CD14-positive monocyte (primary cell): Measurements from ENCODE around the gene MAPK14. TPM values are rescaled to one million over a fixed set of nuclear protein-coding genes. Genes with fewer than 3 reads are reported as not detected.

ENCODE experiments used
- DNase-seq, 3 donors: peaks; one replicate each; pipeline ENCODE4 v3.0.0-alpha.2; 2011 to 2022
- H2AFZ ChIP-seq: 2 replicates; pipeline ENCODE4 v1.6.0; 2012; ENCODE audit warnings: mild to moderate bottlenecking, low read depth, low read length, inconsistent platforms; ENCODE audit not compliant: insufficient read depth, poor library complexity, severe bottlenecking
- H3K27ac ChIP-seq, 2 donors: 1 replicate in 1 of 2; 2 replicates in 1 of 2; pipeline ENCODE4 v1.5.1; 2012 to 2013; ENCODE audit warnings: low read length in 2 of 2, control low read depth in 1 of 2, inconsistent platforms in 1 of 2, low read depth in 1 of 2, mild to moderate bottlenecking in 1 of 2
- H3K27me3 ChIP-seq, 2 donors: one replicate each; pipeline versions ENCODE4 v1.6.0 to v1.6.1; 2011 to 2013; ENCODE audit warnings: low read length in 2 of 2; ENCODE audit not compliant: control insufficient read depth in 2 of 2, insufficient read depth in 2 of 2
- H3K36me3 ChIP-seq, 2 donors: replicated peaks in 1 of 2; 1 replicate in 1 of 2; 2 replicates in 1 of 2; pipeline versions ENCODE4 v1.5.1 to v1.6.1; 2012 to 2013; ENCODE audit warnings: low read length in 2 of 2, control low read depth in 1 of 2, inconsistent platforms in 1 of 2, mild to moderate bottlenecking in 1 of 2; ENCODE audit not compliant: insufficient read depth in 2 of 2, control insufficient read depth in 1 of 2
- H3K4me1 ChIP-seq, 2 donors: 1 replicate in 1 of 2; 2 replicates in 1 of 2; pipeline versions ENCODE4 v1.5.1 to v1.6.1; 2012 to 2013; ENCODE audit warnings: low read length in 2 of 2, control low read depth in 1 of 2, inconsistent platforms in 1 of 2, mild to moderate bottlenecking in 1 of 2, moderate library complexity in 1 of 2; ENCODE audit not compliant: insufficient read depth in 2 of 2, control insufficient read depth in 1 of 2
- H3K4me2 ChIP-seq: replicated peaks from 2 replicates; pipeline ENCODE3; 2012; ENCODE audit warnings: low read length, moderate library complexity, mild to moderate bottlenecking; ENCODE audit not compliant: poor library complexity, severe bottlenecking; ENCODE audit errors: extremely low read depth
- H3K4me3 ChIP-seq, 3 experiments: fragments of 200-600 bp in 1 of 3; sonication (generic) in 1 of 3; replicated peaks in 1 of 3; 1 replicate in 2 of 3; 2 replicates in 1 of 3; pipeline ENCODE4 v1.5.1; 2011 to 2013; ENCODE audit warnings: low read length in 3 of 3, mild to moderate bottlenecking in 3 of 3, control low read depth in 2 of 3, low read depth in 2 of 3, inconsistent platforms in 1 of 3, moderate library complexity in 1 of 3
- H3K79me2 ChIP-seq: 2 replicates; pipeline ENCODE4 v1.6.0; 2012; ENCODE audit warnings: mild to moderate bottlenecking, control low read depth, inconsistent platforms, low read length, moderate library complexity; ENCODE audit not compliant: insufficient read depth
- H3K9ac ChIP-seq: 2 replicates; pipeline ENCODE4 v1.6.0; 2017; ENCODE audit warnings: low read length, mild to moderate bottlenecking; ENCODE audit not compliant: insufficient read depth, poor library complexity, severe bottlenecking
- H3K9me3 ChIP-seq, 2 donors: replicated peaks in 1 of 2; 1 replicate in 1 of 2; 2 replicates in 1 of 2; pipeline versions ENCODE4 v1.5.1 to v1.6.1; 2012 to 2013; ENCODE audit warnings: low read length in 2 of 2, control low read depth in 1 of 2; ENCODE audit not compliant: control insufficient read depth in 1 of 2, insufficient read depth in 1 of 2
- H4K20me1 ChIP-seq: 2 replicates; pipeline ENCODE4 v1.6.0; 2012; ENCODE audit warnings: mild to moderate bottlenecking, low read length, control low read depth, moderate library complexity; ENCODE audit not compliant: insufficient read depth
- H3K27ac Mint-ChIP-seq, 7 donors: one replicate each; pipeline ENCODE4 v1.8.0; 2020; ENCODE audit warnings: mild to moderate bottlenecking in 7 of 7, mixed read lengths in 7 of 7, moderate library complexity in 6 of 7, inconsistent platforms in 2 of 7
- H3K27me3 Mint-ChIP-seq, 3 donors: one replicate each; pipeline ENCODE4 v1.8.0; 2021 to 2022; ENCODE audit warnings: low read depth in 3 of 3, mild to moderate bottlenecking in 3 of 3, mixed read lengths in 3 of 3, moderate library complexity in 3 of 3, inconsistent platforms in 1 of 3
- H3K36me3 Mint-ChIP-seq, 2 donors: one replicate each; pipeline ENCODE4 v1.8.0; 2020; ENCODE audit warnings: mixed read lengths in 2 of 2, inconsistent platforms in 1 of 2, mild to moderate bottlenecking in 1 of 2
- H3K4me1 Mint-ChIP-seq: one replicate; pipeline ENCODE4 v1.8.0; 2020; ENCODE audit warnings: mild to moderate bottlenecking, mixed read lengths
- H3K4me3 Mint-ChIP-seq, 2 donors: one replicate each; pipeline ENCODE4 v1.8.0; 2020; ENCODE audit warnings: mild to moderate bottlenecking in 2 of 2, mixed read lengths in 2 of 2, moderate library complexity in 1 of 2
- H3K9me3 Mint-ChIP-seq, 7 donors: one replicate each; pipeline ENCODE4 v1.8.0; 2020 to 2022; ENCODE audit warnings: mixed read lengths in 7 of 7, mild to moderate bottlenecking in 6 of 7, moderate library complexity in 6 of 7, inconsistent platforms in 2 of 7
- CTCF ChIP-seq: fragments of 200-600 bp; IDR thresholded peaks from one replicate; pipeline ENCODE4 v1.8.0; 2022; ENCODE audit warnings: antibody characterized with exemption, mild to moderate bottlenecking
- WGBS: methylation state at CpG from one replicate; pipeline ENCODE4 v1.1.5; 2013; ENCODE audit warnings: missing lambda C conversion rate; ENCODE audit not compliant: insufficient coverage; 5-methylcytosine and 5-hydroxymethylcytosine counted together
- intact Hi-C, 2 donors: fragments of 100-400 bp; cut with micrococcal nuclease; formaldehyde crosslinking; loops; one replicate each; pipeline versions ENCODE4 v1.15.0 to v1.15.1; 2023
- polyA plus RNA-seq, 3 donors: library from polyadenylated mRNA; depleted of rRNA in 1 of 3; unstranded in 2 of 3; stranded (reverse) in 1 of 3; fragments of 300-500 nt in 2 of 3; fragments of >200 nt in 1 of 3; fragmentation: Illumina TruSeq in 2 of 3; gene quantifications; 1 replicate in 2 of 3; 2 replicates in 1 of 3; pipeline ENCODE4 v1.2.3, GENCODE V29; 2012 to 2021

MAPK14 gene
- polyA plus RNA-seq, 3 donors: 56.6 to 96.6 (median 83.7) TPM

GRCh38 chr6:36023996-36024795, 3.4 kb upstream of the MAPK14 start, which contains the start of gene SLC26A8:
Gene SLC26A8 (minus strand): TSS chr6:36024641. CDS start chr6:36019707, 4,934 bp downstream.
- peak within 1 kb of the TSS; percentile 79 for H2AFZ ChIP-seq
- H3K27ac ChIP-seq: peak within 1 kb of the TSS in 1 of 2 donors; percentile 13
- Mint-ChIP-seq H3K27me3 (peaks cover 0 to 3% (median 3%) of the 10 kb centered on the region in 3 donors), H3K36me3 (no peaks in the 10 kb centered on the region), H3K27ac (peak within 1 kb of the TSS; percentile 18 to 87 (median 67)), H3K4me3 (peak within 1 kb of the TSS; percentile 65 to 90), H3K4me1 (peaks cover 39% of the 10 kb centered on the region), H3K9me3 (peaks cover 0 to 3% (median 0%) of the 10 kb centered on the region in 7 donors)
- no peaks in the 10 kb centered on the region for H3K36me3 ChIP-seq
- peaks cover 68% of the 10 kb centered on the region for H3K79me2 ChIP-seq
- TF ChIP-seq CTCF: no peak
- H3K27me3 ChIP-seq: no peaks in the 10 kb centered on the region
- WGBS: 2% methylated on average over 37 of the region's 44 CpGs
- H3K9me3 ChIP-seq: no peaks in the 10 kb centered on the region
- peak within 1 kb of the TSS; percentile 25 to 69 (median 56) for H3K4me3 ChIP-seq
- H4K20me1 ChIP-seq: peaks cover 5% of the 10 kb centered on the region
- peak in 1 of 3 donors; percentile 11 for DNase-seq
- peak within 1 kb of the TSS; percentile 68 for H3K4me2 ChIP-seq
- H3K9ac ChIP-seq: peak within 1 kb of the TSS; percentile 60
- peaks cover 30 to 34% of the 10 kb centered on the region in 2 donors for H3K4me1 ChIP-seq
- intact Hi-C loops: loop anchor here in 1 of 2 donors (10.0 kb wide), 1 partner anchor 271 kb away; no protein-coding TSS in a partner anchor

DNA sequence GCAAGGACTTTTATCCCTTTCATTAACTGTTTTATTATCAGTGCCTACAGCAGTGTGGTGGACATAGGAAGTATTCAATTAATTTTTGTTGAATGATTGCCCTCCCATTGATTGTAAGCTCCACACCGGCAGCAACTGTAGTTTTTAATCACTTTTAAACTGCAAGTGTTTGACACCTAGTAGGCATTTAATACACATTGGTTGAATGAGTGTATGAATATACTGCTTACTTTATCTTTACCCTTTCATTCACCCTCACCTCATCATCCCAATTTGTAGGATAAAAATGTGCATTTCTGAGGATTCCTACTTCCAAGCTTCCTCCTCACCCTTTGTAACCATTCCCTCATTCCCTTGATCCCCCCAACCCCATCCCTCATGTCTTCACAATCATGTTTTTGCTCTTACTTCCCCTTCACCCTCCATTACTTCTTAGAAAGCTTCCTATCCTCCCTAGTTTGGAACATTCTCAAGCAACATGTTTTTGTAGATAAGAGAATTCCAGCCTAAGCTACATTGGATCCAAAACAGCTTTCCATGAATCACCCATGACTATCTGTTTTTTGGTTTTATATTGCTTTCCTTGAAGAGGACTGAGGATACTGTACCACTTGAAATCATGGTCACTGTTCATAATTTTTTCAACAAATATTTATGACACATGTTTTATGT, 2.2 kb upstream of the MAPK14 start:
- Mint-ChIP-seq H3K27me3 (peaks cover 0 to 3% (median 3%) of the 10 kb centered on the region in 3 donors), H3K36me3 (no peaks in the 10 kb centered on the region), H3K27ac (peak overlapping the region in 1 of 7 donors; percentile 55), H3K9me3 (peaks cover 0 to 3% (median 0%) of the 10 kb centered on the region in 7 donors), H3K4me3 (peak overlapping the region in 1 of 2 donors; percentile 90), H3K4me1 (peaks cover 34% of the 10 kb centered on the region)
- Histone ChIP-seq H3K9ac (no peak overlapping the region), H3K27me3 (no peaks in the 10 kb centered on the region), H3K4me3 (no peak overlapping the region), H4K20me1 (peaks cover 8% of the 10 kb centered on the region), H2AFZ (peak overlapping the region; percentile 79), H3K27ac (no peak overlapping the region), H3K36me3 (no peaks in the 10 kb centered on the region), H3K9me3 (no peaks in the 10 kb centered on the region), H3K79me2 (peaks cover 80% of the 10 kb centered on the region), H3K4me2 (no peak overlapping the region), H3K4me1 (peaks cover 30 to 36% of the 10 kb centered on the region in 2 donors)
- no CpG with 5 or more reads among the region's 1 CpG for WGBS
- no peak for TF ChIP-seq CTCF
- no peak for DNase-seq
- intact Hi-C loops: loop anchor here (5.0 to 10.0 kb wide), 2 partner anchors 172 to 269 kb away; partner anchors contain the start of gene BRPF3 (in 2 of the 2)
